ENCODE data around the gene MRGPRG. TPM values are rescaled to one million over a fixed set of nuclear protein-coding genes. Genes with fewer than 3 reads are reported as not detected.

Gene MRGPRG
- total RNA-seq, 2 donors from 2014 or later: not detected

DNA sequence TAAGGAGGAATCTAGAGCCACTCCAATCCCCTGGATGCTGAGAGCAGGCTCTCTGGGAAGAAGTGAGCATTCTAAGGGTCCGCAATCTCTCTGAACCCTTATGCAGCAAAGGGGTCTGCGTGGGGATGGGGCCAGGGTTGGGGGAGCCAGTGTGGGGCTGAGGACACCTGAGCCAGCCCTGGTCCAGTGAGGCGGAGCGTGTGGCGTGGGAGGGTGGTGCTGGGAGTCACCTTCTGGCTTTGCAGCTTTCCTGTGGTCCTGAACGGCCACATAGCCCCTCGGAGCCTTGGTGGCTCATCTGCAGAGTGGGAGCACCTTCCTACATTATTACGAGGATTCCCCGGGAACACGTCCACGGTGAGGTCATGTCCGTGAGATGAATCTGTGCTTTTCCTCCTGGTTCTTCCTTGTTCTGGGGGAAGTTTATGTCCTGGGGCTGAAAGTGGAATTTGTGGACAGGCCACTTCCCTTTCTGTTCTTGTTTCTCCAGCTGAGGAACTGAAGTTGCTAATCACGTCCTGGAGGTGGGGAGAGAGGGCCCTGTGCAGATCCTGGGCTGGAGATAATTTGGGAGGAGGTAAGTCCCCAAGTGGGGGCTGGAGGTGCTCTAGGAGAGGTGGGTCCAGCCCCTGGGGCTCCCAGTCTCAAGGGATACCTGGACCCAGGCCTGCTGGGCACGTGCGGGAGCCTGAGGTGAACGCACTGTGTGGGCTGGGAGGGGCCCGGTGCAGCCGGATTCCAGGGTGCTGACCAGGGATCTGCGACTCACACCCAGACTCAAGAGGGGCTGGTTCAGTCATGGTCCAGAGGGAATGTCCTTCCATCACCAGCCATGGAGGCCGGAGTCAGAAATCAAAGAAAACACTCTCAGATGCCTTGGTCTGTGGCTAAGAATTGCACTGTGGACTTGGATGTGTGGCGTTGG, 7.5 kb upstream of the MRGPRG start:
- Mint-ChIP-seq H3K4me3 (no peak overlapping the region), H3K36me3 (ENCODE audit: low read depth) (no peaks in the 10 kb centered on the region), H3K9me3 (no peaks in the 10 kb centered on the region), H3K27ac (no peak overlapping the region), H3K4me1 (peaks cover 2% of the 10 kb centered on the region), H3K27me3 (ENCODE audit: insufficient read depth) (peaks cover 19% of the 10 kb centered on the region)
- no peak overlapping the region for H3K27ac ChIP-seq (ENCODE audit: low read depth, low read length)
- no peak overlapping the region for H3K9ac ChIP-seq (ENCODE audit: extremely low read depth, low read length, poor library complexity, severe bottlenecking)
- no peak overlapping the region for H3K4me3 ChIP-seq (ENCODE audit: low read length)
- H3K9me3 ChIP-seq (ENCODE audit: control insufficient read depth, low read length): no peaks in the 10 kb centered on the region
- no peaks in the 10 kb centered on the region for H3K36me3 ChIP-seq (ENCODE audit: control insufficient read depth, insufficient read depth, low read length)
- DNase-seq: no peak
- TF ChIP-seq, protein P1, sequence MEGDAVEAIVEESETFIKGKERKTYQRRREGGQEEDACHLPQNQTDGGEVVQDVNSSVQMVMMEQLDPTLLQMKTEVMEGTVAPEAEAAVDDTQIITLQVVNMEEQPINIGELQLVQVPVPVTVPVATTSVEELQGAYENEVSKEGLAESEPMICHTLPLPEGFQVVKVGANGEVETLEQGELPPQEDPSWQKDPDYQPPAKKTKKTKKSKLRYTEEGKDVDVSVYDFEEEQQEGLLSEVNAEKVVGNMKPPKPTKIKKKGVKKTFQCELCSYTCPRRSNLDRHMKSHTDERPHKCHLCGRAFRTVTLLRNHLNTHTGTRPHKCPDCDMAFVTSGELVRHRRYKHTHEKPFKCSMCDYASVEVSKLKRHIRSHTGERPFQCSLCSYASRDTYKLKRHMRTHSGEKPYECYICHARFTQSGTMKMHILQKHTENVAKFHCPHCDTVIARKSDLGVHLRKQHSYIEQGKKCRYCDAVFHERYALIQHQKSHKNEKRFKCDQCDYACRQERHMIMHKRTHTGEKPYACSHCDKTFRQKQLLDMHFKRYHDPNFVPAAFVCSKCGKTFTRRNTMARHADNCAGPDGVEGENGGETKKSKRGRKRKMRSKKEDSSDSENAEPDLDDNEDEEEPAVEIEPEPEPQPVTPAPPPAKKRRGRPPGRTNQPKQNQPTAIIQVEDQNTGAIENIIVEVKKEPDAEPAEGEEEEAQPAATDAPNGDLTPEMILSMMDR (conservative IDR thresholded peaks at IDR 0.05): no peak
- H3K27me3 ChIP-seq (ENCODE audit: control insufficient read depth, insufficient read depth, low read length, poor library complexity, severe bottlenecking): peaks cover 6% of the 10 kb centered on the region
- H3K4me1 ChIP-seq (ENCODE audit: control insufficient read depth, insufficient read depth, low read length): no peaks in the 10 kb centered on the region
- 91 to 97% methylated on average over 19 to 20 of the region's 21 CpGs for WGBS, 2 experiments (ENCODE audit: insufficient coverage in 1 of 2, insufficient read length in 1 of 2)

DNA sequence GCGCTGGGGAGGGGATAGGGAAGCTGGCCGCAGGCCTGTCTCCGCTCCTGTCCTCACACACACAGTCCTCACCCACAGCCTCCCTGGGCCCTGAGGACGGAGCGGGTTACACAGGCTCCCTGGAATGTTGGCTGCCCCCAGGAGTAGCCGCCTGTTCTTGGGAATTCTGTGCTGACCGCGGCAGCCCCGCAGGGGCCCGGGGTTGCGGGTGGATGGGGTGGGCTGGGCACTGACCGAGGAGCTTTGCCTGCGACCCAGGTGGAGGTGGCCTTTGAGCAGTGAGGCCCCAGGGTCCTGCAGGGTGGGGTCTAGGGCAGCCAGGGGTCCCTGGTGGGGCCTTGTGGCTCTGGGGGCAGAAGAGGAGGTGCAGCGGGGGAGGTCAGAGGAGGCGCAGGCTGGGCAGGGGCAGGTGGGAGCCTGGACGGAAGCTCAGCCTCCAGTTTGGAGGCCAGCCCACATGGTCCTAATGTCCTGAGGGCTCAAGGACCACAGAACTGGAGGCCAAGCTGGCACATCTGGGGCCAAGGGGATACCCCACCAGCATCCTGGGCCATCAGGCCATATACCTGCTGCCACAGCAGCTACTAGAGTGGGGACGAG, 6.6 kb upstream of the MRGPRG start:
- Histone ChIP-seq H3K36me3 (ENCODE audit: control insufficient read depth, insufficient read depth, low read length) (no peaks in the 10 kb centered on the region), H3K9me3 (ENCODE audit: control insufficient read depth, low read length) (no peaks in the 10 kb centered on the region), H3K4me1 (ENCODE audit: control insufficient read depth, insufficient read depth, low read length) (no peaks in the 10 kb centered on the region), H3K4me3 (ENCODE audit: low read length) (no peak overlapping the region), H3K9ac (ENCODE audit: extremely low read depth, low read length, poor library complexity, severe bottlenecking) (no peak overlapping the region), H3K27ac (ENCODE audit: low read depth, low read length) (no peak overlapping the region), H3K27me3 (ENCODE audit: control insufficient read depth, insufficient read depth, low read length, poor library complexity, severe bottlenecking) (peaks cover 6% of the 10 kb centered on the region)
- 81 to 89% methylated on average over 5 to 17 of the region's 17 CpGs for WGBS, 2 experiments (ENCODE audit: insufficient coverage in 1 of 2, insufficient read length in 1 of 2)
- no peak overlapping the region for H3K4me3 Mint-ChIP-seq
- H3K27ac Mint-ChIP-seq: no peak overlapping the region
- TF ChIP-seq, protein P1 (conservative IDR thresholded peaks at IDR 0.05): no peak
- H3K27me3 Mint-ChIP-seq (ENCODE audit: insufficient read depth): peaks cover 21% of the 10 kb centered on the region
- no peaks in the 10 kb centered on the region for H3K9me3 Mint-ChIP-seq
- no peaks in the 10 kb centered on the region for H3K36me3 Mint-ChIP-seq (ENCODE audit: low read depth)
- DNase-seq: peak; percentile 49
- H3K4me1 Mint-ChIP-seq: peaks cover 2% of the 10 kb centered on the region

DNA sequence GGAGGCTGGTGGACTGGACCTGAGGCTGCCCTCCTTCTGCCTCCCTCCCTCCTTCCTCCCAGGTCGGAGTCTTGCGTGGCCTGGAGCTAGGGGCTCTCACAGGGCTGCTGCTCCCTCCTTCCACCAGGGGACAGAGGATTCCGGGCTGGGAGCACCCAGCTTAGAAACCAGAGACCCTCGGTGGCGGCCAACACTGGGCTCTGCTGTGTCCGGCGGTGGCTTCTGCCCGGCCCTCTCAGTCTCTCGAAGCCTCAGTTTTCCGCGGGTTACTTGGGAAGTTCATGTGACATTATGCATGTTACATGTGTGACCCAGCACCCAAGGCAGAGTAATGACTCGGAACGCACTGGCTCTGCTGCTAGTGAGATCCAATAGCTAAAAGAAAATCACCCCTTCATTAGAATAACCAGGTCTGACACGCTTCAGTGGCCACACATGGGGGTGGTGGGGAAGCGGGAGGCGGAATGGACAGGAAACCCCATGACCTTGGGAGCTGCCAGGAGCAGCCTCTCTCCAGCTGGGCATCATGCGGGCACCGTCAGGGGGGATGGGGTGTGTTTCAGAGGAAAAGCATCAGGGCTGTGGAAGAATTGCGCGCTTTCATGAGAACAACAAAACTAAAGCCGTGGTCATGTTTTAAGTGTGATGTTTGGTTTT, 5.9 kb upstream of the MRGPRG start:
- Mint-ChIP-seq H3K4me1 (peaks cover 2% of the 10 kb centered on the region), H3K36me3 (ENCODE audit: low read depth) (no peaks in the 10 kb centered on the region), H3K27ac (no peak overlapping the region), H3K9me3 (no peaks in the 10 kb centered on the region), H3K27me3 (ENCODE audit: insufficient read depth) (peaks cover 26% of the 10 kb centered on the region), H3K4me3 (no peak overlapping the region)
- 90 to 93% methylated on average over 13 to 21 of the region's 21 CpGs for WGBS, 2 experiments (ENCODE audit: insufficient coverage in 1 of 2, insufficient read length in 1 of 2)
- no peak overlapping the region for H3K27ac ChIP-seq (ENCODE audit: low read depth, low read length)
- peaks cover 6% of the 10 kb centered on the region for H3K27me3 ChIP-seq (ENCODE audit: control insufficient read depth, insufficient read depth, low read length, poor library complexity, severe bottlenecking)
- no peak overlapping the region for H3K4me3 ChIP-seq (ENCODE audit: low read length)
- DNase-seq: peak; percentile 48
- H3K9me3 ChIP-seq (ENCODE audit: control insufficient read depth, low read length): no peaks in the 10 kb centered on the region
- H3K36me3 ChIP-seq (ENCODE audit: control insufficient read depth, insufficient read depth, low read length): no peaks in the 10 kb centered on the region
- TF ChIP-seq, protein P1 (conservative IDR thresholded peaks at IDR 0.05): peak; percentile 56
- no peak overlapping the region for H3K9ac ChIP-seq (ENCODE audit: extremely low read depth, low read length, poor library complexity, severe bottlenecking)
- no peaks in the 10 kb centered on the region for H3K4me1 ChIP-seq (ENCODE audit: control insufficient read depth, insufficient read depth, low read length)

Data from endodermal cell (in vitro differentiated cells).